MM.1S (cell line): ENCODE results near the gene TELO2.

Experiments
- CTCF ChIP-seq: fragments of 300-600 bp; sonication (generic); IDR thresholded peaks from 2 replicates; pipeline ENCODE4 v1.5.1; 2016; ENCODE audit warnings: antibody characterized with exemption, low read length, mixed read lengths
- EZH2 ChIP-seq: fragments of 300-600 bp; sonication (generic); optimal IDR thresholded peaks from 2 replicates; pipeline ENCODE3; 2017; ENCODE audit warnings: low read depth, mild to moderate bottlenecking, antibody characterized with exemption, low read length, mixed read lengths
- EZH2phosphoT487 ChIP-seq: fragments of 300-600 bp; sonication (generic); IDR thresholded peaks from 2 replicates; pipeline ENCODE4 v1.6.1; 2018; ENCODE audit warnings: antibody characterized with exemption, low read length

- TF ChIP-seq CTCF (no peak), EZH2 (no peak), EZH2phosphoT487 (no peak)
These were observed 1.6 kb downstream of the TELO2 start for GRCh38 chr16:1494711-1495110.
